Uterus (tissue), 4 donors: Measurements from ENCODE around the gene KCNMA1. TPM values are rescaled to one million over a fixed set of nuclear protein-coding genes. Genes with fewer than 3 reads are reported as not detected.

Source experiments
- DNase-seq, 2 donors: peaks; one replicate each; pipeline ENCODE4 v3.0.0-alpha.2; 2019 to 2020
- H3K27ac ChIP-seq, 2 donors: fragments of 200-600 bp; sonication (generic); 1 replicate in 1 of 2; 2 replicates in 1 of 2; pipeline ENCODE4 v1.5.1; 2016 to 2018
- H3K27me3 ChIP-seq, 2 donors: fragments of 200-600 bp; sonication (generic); one replicate each; pipeline ENCODE4 v1.5.1; 2018 to 2019; ENCODE audit warnings: control low read depth in 1 of 2
- H3K36me3 ChIP-seq, 2 donors: fragments of 200-600 bp; sonication (generic); one replicate each; pipeline ENCODE4 v1.5.1; 2019; ENCODE audit warnings: control low read depth in 1 of 2
- H3K4me1 ChIP-seq, 2 donors: fragments of 200-600 bp; sonication (generic); one replicate each; pipeline ENCODE4 v1.5.1; 2018 to 2019; ENCODE audit warnings: control low read depth in 1 of 2
- H3K4me3 ChIP-seq, 2 donors: fragments of 200-600 bp; sonication (generic); 1 replicate in 1 of 2; 2 replicates in 1 of 2; pipeline ENCODE4 v1.5.1; 2018 to 2019; ENCODE audit warnings: mild to moderate bottlenecking in 1 of 2
- H3K9me3 ChIP-seq, 2 donors: fragments of 200-600 bp; sonication (generic); one replicate each; pipeline ENCODE4 v1.5.1; 2019; ENCODE audit warnings: control low read depth in 1 of 2
- CTCF ChIP-seq, 4 experiments: fragments of 200-600 bp in 2 of 4; fragments of 450-650 bp in 2 of 4; sonication (generic) in 2 of 4; IDR thresholded peaks; one replicate each; pipeline ENCODE4 v1.5.1; 2016 to 2019; ENCODE audit warnings: antibody characterized with exemption in 4 of 4, mild to moderate bottlenecking in 2 of 4, moderate library complexity in 1 of 4
- POLR2A ChIP-seq, 2 donors: fragments of 450-650 bp; IDR thresholded peaks; one replicate each; pipeline ENCODE4 v1.6.1; 2016; ENCODE audit warnings: antibody characterized with exemption in 2 of 2, mild to moderate bottlenecking in 1 of 2, moderate library complexity in 1 of 2
- intact Hi-C: fragments of 100-400 bp; cut with DNase I; formaldehyde crosslinking; loops from one replicate; pipeline ENCODE4 v1.15.1; 2023; ENCODE audit warnings: low total_unique reads
- total RNA-seq, 4 donors: library from RNA; depleted of rRNA in 3 of 4; stranded (reverse); fragments of >200 nt in 3 of 4; gene quantifications; one replicate each; pipeline versions ENCODE4 v1.1.0 to v1.2.4, GENCODE V29; 2014 to 2023
- donor health status: DM: yes; HTN: yes; CAD: no.

KCNMA1 gene
- total RNA-seq, 4 donors from 2014 or later: 86.2 to 236 (median 164) TPM

GRCh38 chr10:77420947-77421523 lies 216.6 kb downstream of the KCNMA1 start:
- no peak for DNase-seq
- H3K36me3 ChIP-seq: no peaks in the 10 kb centered on the region
- peaks cover 9 to 13% of the 10 kb centered on the region in 2 donors for H3K4me1 ChIP-seq
- no peak for TF ChIP-seq POLR2A (IDR thresholded peaks at IDR 0.05)
- no peak for TF ChIP-seq CTCF (IDR thresholded peaks at IDR 0.05)
- no peak overlapping the region for H3K4me3 ChIP-seq
- H3K27me3 ChIP-seq: no peaks in the 10 kb centered on the region
- no peaks in the 10 kb centered on the region for H3K9me3 ChIP-seq
- H3K27ac ChIP-seq: peak overlapping the region; percentile 79 to 90
- intact Hi-C loops: no loop called here

- intact Hi-C loops: no loop called here
- Histone ChIP-seq H3K27me3 (no peaks in the 10 kb centered on the region), H3K9me3 (no peaks in the 10 kb centered on the region), H3K27ac (peak overlapping the region; percentile 79 to 90), H3K36me3 (no peaks in the 10 kb centered on the region), H3K4me3 (no peak overlapping the region), H3K4me1 (peaks cover 13 to 14% of the 10 kb centered on the region in 2 donors)
- no peak for TF ChIP-seq CTCF (IDR thresholded peaks at IDR 0.05)
- TF ChIP-seq POLR2A (IDR thresholded peaks at IDR 0.05): no peak
- no peak for DNase-seq
These were observed 217.6 kb downstream of the KCNMA1 start for GRCh38 chr10:77419979-77420378.

DNA sequence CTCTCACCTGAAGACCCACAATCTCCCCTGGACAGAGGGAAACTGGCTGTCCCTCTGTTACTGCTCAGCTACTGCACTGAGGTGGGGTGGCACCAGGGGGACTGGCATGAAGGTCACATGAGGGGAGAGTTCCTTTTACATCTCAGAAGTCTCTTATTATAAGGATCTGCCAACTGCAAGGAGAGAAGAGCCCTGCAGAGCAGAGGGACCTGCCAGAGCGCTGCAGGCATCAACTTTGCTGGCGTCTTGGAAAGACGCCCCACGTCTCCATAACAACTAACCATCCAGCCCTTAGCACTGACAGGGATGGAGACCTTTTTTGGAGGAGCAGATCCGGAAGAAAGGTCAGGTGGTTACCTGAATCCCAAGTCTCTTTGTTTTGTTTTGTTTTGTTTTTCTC lies 218.6 kb downstream of the KCNMA1 start:
- H3K4me1 ChIP-seq: peaks cover 13 to 15% of the 10 kb centered on the region in 2 donors
- peak overlapping the region; percentile 79 to 90 for H3K27ac ChIP-seq
- TF ChIP-seq POLR2A (IDR thresholded peaks at IDR 0.05): no peak
- no peak for TF ChIP-seq CTCF (IDR thresholded peaks at IDR 0.05)
- peak in 1 of 2 donors; percentile 36 for DNase-seq
- no peaks in the 10 kb centered on the region for H3K9me3 ChIP-seq
- H3K36me3 ChIP-seq: no peaks in the 10 kb centered on the region
- no peak overlapping the region for H3K4me3 ChIP-seq
- intact Hi-C loops: no loop called here
- H3K27me3 ChIP-seq: no peaks in the 10 kb centered on the region

DNA sequence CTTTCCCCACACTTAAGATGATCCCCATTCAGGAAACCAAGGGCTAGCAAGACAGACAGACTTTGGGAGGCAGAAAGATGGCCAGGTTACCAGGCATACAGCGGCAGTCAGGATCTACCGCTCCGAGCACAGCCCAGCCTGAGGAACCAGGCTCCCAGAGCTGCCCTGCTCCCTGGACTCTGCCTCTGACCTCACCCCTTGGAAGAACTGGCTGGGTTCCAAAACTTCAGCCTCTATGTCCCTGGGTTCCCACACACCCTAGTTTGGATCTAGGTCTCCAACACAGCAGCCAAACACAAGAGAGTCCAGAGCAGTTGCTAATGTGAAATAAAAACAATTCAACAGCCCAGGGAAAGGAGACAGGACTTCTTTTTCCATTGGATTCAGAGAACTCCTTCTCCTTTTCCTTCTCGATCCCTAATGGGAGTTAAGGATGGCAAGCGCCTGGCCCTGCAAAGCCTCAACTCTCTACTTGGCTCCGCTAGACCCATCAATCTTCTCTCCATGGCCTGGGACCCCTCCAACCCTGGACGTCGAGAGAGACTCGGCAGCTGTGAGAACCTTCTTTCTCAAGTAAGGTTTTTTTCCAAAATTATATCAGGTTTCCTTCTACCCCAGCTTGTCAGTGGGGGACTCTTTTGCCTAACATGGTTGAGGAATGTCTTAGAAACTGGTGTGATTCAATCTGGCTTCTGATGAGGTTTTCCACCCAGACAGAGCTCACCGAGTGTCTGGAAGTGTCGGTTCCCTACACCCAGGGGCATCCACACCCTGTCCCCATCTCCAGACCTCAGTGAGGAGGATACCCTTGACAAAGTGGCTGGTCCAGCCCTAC lies 219.6 kb downstream of the KCNMA1 start:
- intact Hi-C loops: no loop called here
- Histone ChIP-seq H3K27ac (peak overlapping the region; percentile 79 to 90), H3K36me3 (no peaks in the 10 kb centered on the region), H3K27me3 (no peaks in the 10 kb centered on the region), H3K4me3 (no peak overlapping the region), H3K4me1 (peaks cover 13 to 15% of the 10 kb centered on the region in 2 donors), H3K9me3 (no peaks in the 10 kb centered on the region)
- peak; percentile 80 to 88 for DNase-seq
- no peak for TF ChIP-seq CTCF (IDR thresholded peaks at IDR 0.05)
- no peak for TF ChIP-seq POLR2A (IDR thresholded peaks at IDR 0.05)

DNA sequence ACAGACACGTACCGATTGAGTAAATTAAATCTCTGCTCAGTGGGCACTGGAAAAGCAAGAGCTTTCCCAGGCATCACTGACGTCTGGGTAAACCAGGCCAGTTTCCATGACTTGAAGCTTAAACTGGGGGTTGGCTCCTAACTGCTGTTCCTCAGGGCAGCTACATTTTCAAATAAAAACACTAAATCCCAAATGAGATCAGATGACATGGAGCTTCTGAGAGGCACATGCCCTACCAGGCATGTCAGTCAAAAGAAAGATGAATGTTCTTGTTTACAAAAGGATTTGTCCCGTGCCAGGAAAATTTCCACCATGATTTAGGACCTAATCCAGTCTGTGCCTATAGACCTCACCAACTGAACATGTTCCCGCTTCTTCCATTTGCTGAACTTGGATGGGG lies 220.2 kb downstream of the KCNMA1 start:
- Histone ChIP-seq H3K27ac (peak overlapping the region; percentile 79 to 90), H3K36me3 (no peaks in the 10 kb centered on the region), H3K4me1 (peaks cover 13 to 15% of the 10 kb centered on the region in 2 donors), H3K27me3 (no peaks in the 10 kb centered on the region), H3K4me3 (no peak overlapping the region), H3K9me3 (no peaks in the 10 kb centered on the region)
- intact Hi-C loops: no loop called here
- no peak for DNase-seq
- TF ChIP-seq POLR2A (IDR thresholded peaks at IDR 0.05): no peak
- no peak for TF ChIP-seq CTCF (IDR thresholded peaks at IDR 0.05)
